Posterior cingulate gyrus (tissue), 11 donors: ENCODE results near the gene PPP6R2.
A peak's percentile ranks its signal among the peaks of the same experiment; 100 is the strongest.

Experiments
- DNase-seq, 10 donors: peaks; one replicate each; pipeline versions ENCODE4 v3.0.0 to v3.0.0-alpha.2; 2020 to 2021; ENCODE audit warnings: mixed read lengths in 3 of 10
- intact Hi-C: fragments of 100-400 bp; cut with DNase I; formaldehyde crosslinking; loops from one replicate; pipeline ENCODE4 v1.15.1; 2023

The PPP6R2 gene

GRCh38 chr22:50473855-50474671 lies 130.9 kb downstream of the PPP6R2 start:
- intact Hi-C loops = no loop called here

GRCh38 chr22:50474710-50475651 lies 131.9 kb downstream of the PPP6R2 start, which contains the start of gene SBF1:
SBF1 (minus strand) TSS chr22:50475035; CDS start chr22:50474840, 195 bp downstream.
- intact Hi-C loops = no loop called here
- DNase-seq = peak; percentile 85 to 99 (median 93)

More at GRCh38 chr22:50473855-50474671, 130.9 kb downstream of the PPP6R2 start:
- DNase-seq = peak in 1 of 10 donors; percentile 14

- intact Hi-C loops = no loop called here
- DNase-seq = no peak
Observed at GRCh38 chr22:50475652-50476002, 132.5 kb downstream of the PPP6R2 start.

GRCh38 chr22:50476868-50477267 lies 133.7 kb downstream of the PPP6R2 start:
- intact Hi-C loops = no loop called here
- DNase-seq = no peak

- no peak for DNase-seq
- intact Hi-C loops = no loop called here
Observed at GRCh38 chr22:50477923-50478322, 134.8 kb downstream of the PPP6R2 start.

- no peak for DNase-seq
- intact Hi-C loops = no loop called here
Observed at GRCh38 chr22:50479721-50480120, 136.6 kb downstream of the PPP6R2 start.

- intact Hi-C loops = no loop called here
- no peak for DNase-seq
Observed at GRCh38 chr22:50481045-50481439, 137.9 kb downstream of the PPP6R2 start.

- no peak for DNase-seq
- intact Hi-C loops = no loop called here
Observed at GRCh38 chr22:50481440-50482106, 138.4 kb downstream of the PPP6R2 start, which contains the start of gene ADM2. ADM2 (plus strand) TSS chr22:50481543; CDS start chr22:50481848, 305 bp downstream.

- no peak for DNase-seq
Observed at GRCh38 chr22:50482107-50483074, 139.3 kb downstream of the PPP6R2 start.

GRCh38 chr22:50483106-50483505 lies 140.0 kb downstream of the PPP6R2 start:
- intact Hi-C loops = no loop called here
- DNase-seq = no peak

More at GRCh38 chr22:50482107-50483074, 139.3 kb downstream of the PPP6R2 start:
- intact Hi-C loops = no loop called here

GRCh38 chr22:50483556-50483955 lies 140.4 kb downstream of the PPP6R2 start:
- no peak for DNase-seq
- intact Hi-C loops = no loop called here

- intact Hi-C loops = no loop called here
- DNase-seq = no peak
Observed at GRCh38 chr22:50483977-50484853, 141.1 kb downstream of the PPP6R2 start.

GRCh38 chr22:50485221-50486131 lies 142.3 kb downstream of the PPP6R2 start:
- intact Hi-C loops = no loop called here
- no peak for DNase-seq

- intact Hi-C loops = no loop called here
- peak in 1 of 10 donors; percentile 79 for DNase-seq
Observed at GRCh38 chr22:50486561-50487289, 143.6 kb downstream of the PPP6R2 start, which contains the start of gene MIOX. MIOX (plus strand) TSS chr22:50486859; CDS start chr22:50486898, 39 bp downstream.

GRCh38 chr22:50487290-50488005 lies 144.3 kb downstream of the PPP6R2 start:
- intact Hi-C loops = no loop called here
- DNase-seq = peak in 1 of 10 donors; percentile 71
